A673 (cell line): ENCODE data around the gene B3GALT6. TPM values are rescaled to one million over a fixed set of nuclear protein-coding genes. Genes with fewer than 3 reads are reported as not detected.

Experiments used
- BruUV-seq: library from RNA; stranded (reverse); fragments of 400-500 nt; replicated peaks from 2 replicates; lab custom pipeline; 2021; lab: Mats Ljungman, UMichigan
- CTCF ChIA-PET: fragments of 300-600 bp; sonication (Branson Sonifier 250); formaldehyde crosslinking; loops from one replicate; lab custom pipeline; 2022; ENCODE audit warnings: antibody characterized with exemption; lab: Charles Lee
- POLR2A ChIA-PET: fragments of 300-600 bp; sonication (Branson Sonifier 250); formaldehyde crosslinking; loops from one replicate; lab custom pipeline; 2022; ENCODE audit warnings: antibody characterized with exemption; ENCODE audit not compliant: low non-redundant PET; lab: Charles Lee
- DNase-seq: peaks from one replicate; pipeline ENCODE4 v3.0.0-alpha.2; 2015; ENCODE audit warnings: low spot score
- H3K27ac ChIP-seq: fragments of 200-600 bp; sonication (generic); 2 replicates; pipeline ENCODE4 v1.5.1; 2016; ENCODE audit warnings: mixed run types, low read depth, mild to moderate bottlenecking, mixed read lengths, antibody characterized with exemption, low read length; ENCODE audit not compliant: poor library complexity, severe bottlenecking
- H3K27me3 ChIP-seq: fragments of 200-600 bp; sonication (generic); replicated peaks from 2 replicates; pipeline ENCODE4 v1.6.1; 2017; ENCODE audit warnings: mixed run types, low read depth, mild to moderate bottlenecking, mixed read lengths, antibody characterized with exemption, low read length; ENCODE audit not compliant: insufficient read depth, poor library complexity
- H3K36me3 ChIP-seq: fragments of 200-600 bp; sonication (generic); 2 replicates; pipeline ENCODE4 v1.6.1; 2016; ENCODE audit warnings: mixed run types, mild to moderate bottlenecking, mixed read lengths, antibody characterized with exemption, low read length; ENCODE audit not compliant: insufficient read depth, poor library complexity, severe bottlenecking
- H3K4me1 ChIP-seq: fragments of 200-600 bp; sonication (generic); 2 replicates; pipeline ENCODE4 v1.6.1; 2017; ENCODE audit warnings: mixed run types, mild to moderate bottlenecking, mixed read lengths, antibody characterized with exemption, low read length; ENCODE audit not compliant: insufficient read depth, poor library complexity, severe bottlenecking
- H3K4me3 ChIP-seq: fragments of 200-600 bp; sonication (generic); 2 replicates; pipeline ENCODE4 v1.5.1; 2016; ENCODE audit warnings: low read depth, mixed run types, mild to moderate bottlenecking, mixed read lengths, low read length; ENCODE audit not compliant: poor library complexity, severe bottlenecking
- H3K9me3 ChIP-seq: fragments of 200-600 bp; sonication (generic); 2 replicates; pipeline ENCODE4 v1.6.1; 2016; ENCODE audit warnings: mixed run types, low read depth, mild to moderate bottlenecking, mixed read lengths, antibody characterized with exemption, low read length; ENCODE audit not compliant: poor library complexity, severe bottlenecking
- CTCF ChIP-seq: fragments of 300-800, 200-600 bp; sonication (generic); conservative IDR thresholded peaks from 2 replicates; pipeline ENCODE4 v1.5.1; 2017; ENCODE audit warnings: low read depth, mild to moderate bottlenecking, antibody characterized with exemption, low read length, moderate library complexity, mixed read lengths
- EZH2 ChIP-seq: fragments of 200-600 bp; sonication (generic); IDR thresholded peaks from 2 replicates; pipeline ENCODE4 v1.6.1; 2017; ENCODE audit warnings: borderline replicate concordance, low read depth, mild to moderate bottlenecking, mixed read lengths, antibody characterized with exemption, low read length; ENCODE audit not compliant: poor library complexity, severe bottlenecking
- intact Hi-C: fragments of 100-400 bp; cut with micrococcal nuclease; formaldehyde crosslinking; loops from one replicate; pipeline ENCODE4 v1.10.0; 2022; ENCODE audit not compliant: unreplicated experiment
- total RNA-seq: library from RNA; stranded (reverse); gene quantifications from 2 replicates; pipeline ENCODE4 v1.2.3, GENCODE V29; 2021

The B3GALT6 gene
- total RNA-seq, 1 experiment from 2014 or later: 41.8 TPM

DNA sequence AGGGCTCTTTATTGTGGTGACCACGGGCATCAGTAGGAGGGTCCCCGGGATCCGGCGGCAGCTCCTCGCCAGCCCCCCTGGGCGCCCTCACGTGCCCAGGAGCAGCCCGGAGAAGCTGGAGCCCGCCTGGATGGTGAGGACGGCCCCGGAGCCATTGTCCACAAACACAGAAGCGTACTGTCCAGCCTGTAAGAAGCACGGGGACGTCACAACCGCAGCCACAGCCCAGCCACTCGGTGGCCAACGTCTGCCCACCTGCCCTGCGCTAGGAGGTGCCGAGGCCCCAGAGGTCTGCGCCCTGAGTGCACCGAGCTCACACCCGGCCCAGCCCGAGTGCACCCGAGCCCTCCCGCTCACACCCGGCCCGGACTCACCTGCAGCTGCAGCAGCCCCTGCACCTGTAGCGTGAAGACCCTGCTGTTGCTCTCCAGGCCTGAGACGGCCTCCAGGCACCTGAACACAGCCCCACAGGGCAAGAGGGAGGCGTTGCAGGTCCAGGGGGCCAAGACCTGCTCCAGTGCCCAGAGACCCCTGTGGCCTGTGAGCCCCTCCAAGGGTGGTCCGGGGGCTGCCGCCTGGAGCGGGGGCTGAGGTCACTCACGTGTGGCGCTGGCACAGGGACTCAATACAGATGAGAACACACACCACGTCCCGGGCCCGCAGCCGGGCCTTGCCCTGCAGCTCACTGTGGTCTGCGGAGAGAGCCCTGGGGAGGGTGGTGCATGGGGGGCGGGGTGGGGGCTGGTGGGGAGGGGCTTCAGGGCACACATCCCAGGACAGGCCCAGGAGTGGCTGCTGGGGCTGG lies 10.6 kb downstream of the B3GALT6 start:
- Histone ChIP-seq H3K4me3 (no peak overlapping the region), H3K27me3 (no peaks in the 10 kb centered on the region), H3K27ac (no peak overlapping the region), H3K36me3 (no peaks in the 10 kb centered on the region), H3K9me3 (no peaks in the 10 kb centered on the region), H3K4me1 (no peaks in the 10 kb centered on the region)
- no peak for DNase-seq
- no TSS peak for BruUV-seq
- ChIA-PET POLR2A (no interaction called here), CTCF (interaction anchor here (0.5 kb wide), 1 partner anchor 266 kb away, joined by 4 read pairs; no protein-coding TSS in a partner anchor)
- intact Hi-C loops: no loop called here
- TF ChIP-seq CTCF (no peak), EZH2 (no peak)

DNA sequence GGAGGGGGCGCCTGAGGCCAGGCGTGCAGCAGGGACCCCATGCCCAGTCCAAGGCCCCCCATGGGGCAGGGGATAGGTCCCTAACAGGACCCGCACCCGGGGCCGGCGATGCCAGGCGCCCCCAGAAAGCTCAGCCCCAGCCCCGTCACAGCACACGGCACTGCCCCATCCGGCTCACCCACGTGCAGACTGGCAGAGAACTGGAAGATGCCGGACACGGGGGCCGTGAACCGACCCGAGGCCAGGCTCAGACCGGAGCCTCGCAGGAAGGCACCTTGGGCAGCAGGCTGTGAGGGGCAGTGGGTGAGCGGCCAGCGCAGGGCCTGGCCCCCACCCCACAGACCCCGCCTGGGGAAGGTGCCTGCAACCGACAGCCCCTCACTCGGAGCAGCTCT lies 11.2 kb downstream of the B3GALT6 start:
- intact Hi-C loops: no loop called here
- no peak overlapping the region for H3K27ac ChIP-seq
- no TSS peak for BruUV-seq
- DNase-seq: no peak
- no peak for TF ChIP-seq EZH2
- no peak for TF ChIP-seq CTCF
- no peaks in the 10 kb centered on the region for H3K27me3 ChIP-seq
- H3K36me3 ChIP-seq: no peaks in the 10 kb centered on the region
- CTCF ChIA-PET: no interaction called here
- H3K4me1 ChIP-seq: no peaks in the 10 kb centered on the region
- H3K9me3 ChIP-seq: no peaks in the 10 kb centered on the region
- no peak overlapping the region for H3K4me3 ChIP-seq
- POLR2A ChIA-PET: no interaction called here

DNA sequence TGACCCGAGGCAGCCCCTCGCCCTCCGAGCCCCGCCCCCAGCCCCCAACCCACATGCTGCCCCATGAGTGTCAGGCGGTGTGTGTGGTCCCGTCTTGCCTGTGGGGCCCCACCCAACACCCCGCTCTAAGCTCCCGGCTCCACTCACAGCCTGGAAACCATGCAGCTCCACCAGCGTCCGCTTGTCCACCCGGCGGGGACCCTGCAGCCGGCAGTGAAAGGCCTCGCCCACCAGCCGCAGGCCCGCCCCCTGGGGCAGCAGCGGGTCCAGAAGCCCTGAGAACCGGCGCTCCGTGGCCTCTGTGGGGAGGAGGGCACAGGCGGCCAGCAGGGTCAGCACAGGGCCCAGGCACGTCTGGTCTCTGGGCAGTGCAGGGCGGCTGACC lies 11.8 kb downstream of the B3GALT6 start:
- BruUV-seq: no TSS peak
- CTCF ChIA-PET: no interaction called here

More for the DNA sequence above, 11.8 kb downstream of the B3GALT6 start:
- intact Hi-C loops: no loop called here
- Histone ChIP-seq H3K4me3 (no peak overlapping the region), H3K36me3 (no peaks in the 10 kb centered on the region), H3K9me3 (no peaks in the 10 kb centered on the region), H3K27me3 (no peaks in the 10 kb centered on the region), H3K4me1 (no peaks in the 10 kb centered on the region), H3K27ac (no peak overlapping the region)
- no peak for DNase-seq
- TF ChIP-seq CTCF (no peak), EZH2 (no peak)
- POLR2A ChIA-PET: no interaction called here
